Suprapubic skin (tissue), 4 donors: ENCODE data around the gene UBE3D. TPM values are rescaled to one million over a fixed set of nuclear protein-coding genes. Genes with fewer than 3 reads are reported as not detected.

Experiments
- DNase-seq, 2 donors: peaks; one replicate each; pipeline ENCODE4 v3.0.0-alpha.2; 2019; ENCODE audit warnings: low spot score in 2 of 2
- H3K27ac ChIP-seq: fragments of 200-600 bp; sonication (generic); one replicate; pipeline ENCODE4 v1.5.1; 2019
- H3K27me3 ChIP-seq: fragments of 200-600 bp; sonication (generic); one replicate; pipeline ENCODE4 v1.5.1; 2019
- H3K36me3 ChIP-seq: fragments of 200-600 bp; sonication (generic); one replicate; pipeline ENCODE4 v1.5.1; 2019
- H3K4me1 ChIP-seq: fragments of 200-600 bp; sonication (generic); one replicate; pipeline ENCODE4 v1.5.1; 2019
- H3K4me3 ChIP-seq: fragments of 200-600 bp; sonication (generic); one replicate; pipeline ENCODE4 v1.5.1; 2019; ENCODE audit warnings: mild to moderate bottlenecking
- H3K9me3 ChIP-seq: fragments of 200-600 bp; sonication (generic); one replicate; pipeline ENCODE4 v1.5.1; 2019
- EP300 ChIP-seq: sonication (generic); formaldehyde crosslinking; IDR thresholded peaks from one replicate; pipeline ENCODE4 v1.6.1; 2017; ENCODE audit warnings: antibody characterized with exemption
- POLR2A ChIP-seq, 2 donors: fragments of 450-650 bp; IDR thresholded peaks; one replicate each; pipeline ENCODE4 v1.6.1; 2017; ENCODE audit warnings: antibody characterized with exemption in 2 of 2, mild to moderate bottlenecking in 2 of 2, moderate library complexity in 2 of 2
- POLR2AphosphoS5 ChIP-seq, 3 donors: sonication (generic); formaldehyde crosslinking; IDR thresholded peaks; one replicate each; pipeline ENCODE4 v1.6.1; 2017; ENCODE audit warnings: antibody characterized with exemption in 3 of 3
- WGBS: methylation state at CpG from one replicate; pipeline ENCODE4 v1.1.5; 2018; 5-methylcytosine and 5-hydroxymethylcytosine counted together
- total RNA-seq, 4 donors: library from RNA; depleted of rRNA; stranded (reverse); fragments of >200 nt; gene quantifications; one replicate each; pipeline ENCODE4 v1.1.0, GENCODE V29; 2016
- TF ChIP-seq, protein P1 (sequence below), 2 donors: fragments of 200-600 bp in 1 of 2; fragments of 450-650 bp in 1 of 2; sonication (generic) in 1 of 2; IDR thresholded peaks; one replicate each; pipeline ENCODE4 v1.5.1; 2016 to 2019; ENCODE audit warnings: antibody characterized with exemption in 2 of 2, mild to moderate bottlenecking in 1 of 2, moderate library complexity in 1 of 2

The UBE3D gene
- total RNA-seq, 4 donors from 2014 or later = 7.2 to 11.7 (median 7.5) TPM

DNA sequence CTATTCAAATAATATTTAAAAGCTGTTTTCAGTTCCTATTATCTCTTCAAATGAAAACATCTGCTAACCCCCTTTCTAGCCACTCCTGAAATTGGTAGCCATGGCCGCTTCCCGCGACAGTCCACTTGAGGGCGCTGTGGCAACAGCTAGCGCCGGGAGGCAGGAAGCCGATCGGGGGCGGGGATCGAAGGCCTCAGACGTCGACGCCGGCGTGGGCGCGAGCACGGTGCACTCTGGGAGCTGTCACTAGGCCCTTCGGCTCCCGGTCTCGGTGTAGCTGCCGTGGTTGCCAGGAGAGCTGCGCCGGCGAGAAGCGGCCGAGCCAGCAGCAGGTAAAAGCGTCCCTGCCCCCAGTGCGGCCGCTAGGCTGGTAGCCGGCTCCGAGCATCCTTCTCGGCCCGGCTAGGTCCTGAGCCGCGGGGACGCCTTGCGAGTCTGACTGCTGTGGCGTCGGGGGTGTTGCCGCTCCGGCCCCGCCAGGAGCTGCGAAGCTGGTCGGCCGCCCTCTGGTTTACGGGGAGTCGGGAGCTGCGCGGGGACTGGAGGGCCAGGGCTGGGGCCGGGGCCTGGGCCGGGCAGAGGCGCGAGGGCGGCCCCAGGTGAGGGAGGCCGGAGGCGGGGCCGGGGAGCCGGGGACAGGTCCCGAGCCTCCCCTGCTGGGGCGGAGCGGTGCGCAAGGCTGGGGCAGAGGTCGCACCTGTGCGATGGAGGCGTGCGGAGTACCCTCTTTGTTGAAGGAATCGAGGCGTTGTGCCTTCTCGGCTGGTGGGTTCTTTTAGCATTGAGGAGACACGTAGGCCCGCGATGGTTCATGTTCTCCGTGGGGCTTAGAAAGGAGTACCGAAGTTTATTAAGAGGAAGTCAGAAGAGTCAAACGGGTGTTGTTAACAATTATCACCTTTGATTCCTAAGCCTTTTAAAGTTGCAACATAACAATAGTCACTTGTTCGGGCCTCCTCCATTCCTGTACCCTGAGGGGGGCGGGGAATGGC, 2.1 kb upstream of the UBE3D start, which contains the start of gene DOP1A:
Gene DOP1A, plus strand, starts transcription at position 224 of the 992 bp plus-strand sequence. CDS start 29,307 bp downstream, outside the sequence.
- H3K27ac ChIP-seq = peak within 1 kb of the TSS; percentile 91
- TF ChIP-seq EP300 (no peak), POLR2A (IDR thresholded peaks at IDR 0.05) (peak; percentile 3 to 18), POLR2AphosphoS5 (IDR thresholded peaks at IDR 0.05) (peak in 1 of 3 donors; percentile 78)
- TF ChIP-seq, protein P1, sequence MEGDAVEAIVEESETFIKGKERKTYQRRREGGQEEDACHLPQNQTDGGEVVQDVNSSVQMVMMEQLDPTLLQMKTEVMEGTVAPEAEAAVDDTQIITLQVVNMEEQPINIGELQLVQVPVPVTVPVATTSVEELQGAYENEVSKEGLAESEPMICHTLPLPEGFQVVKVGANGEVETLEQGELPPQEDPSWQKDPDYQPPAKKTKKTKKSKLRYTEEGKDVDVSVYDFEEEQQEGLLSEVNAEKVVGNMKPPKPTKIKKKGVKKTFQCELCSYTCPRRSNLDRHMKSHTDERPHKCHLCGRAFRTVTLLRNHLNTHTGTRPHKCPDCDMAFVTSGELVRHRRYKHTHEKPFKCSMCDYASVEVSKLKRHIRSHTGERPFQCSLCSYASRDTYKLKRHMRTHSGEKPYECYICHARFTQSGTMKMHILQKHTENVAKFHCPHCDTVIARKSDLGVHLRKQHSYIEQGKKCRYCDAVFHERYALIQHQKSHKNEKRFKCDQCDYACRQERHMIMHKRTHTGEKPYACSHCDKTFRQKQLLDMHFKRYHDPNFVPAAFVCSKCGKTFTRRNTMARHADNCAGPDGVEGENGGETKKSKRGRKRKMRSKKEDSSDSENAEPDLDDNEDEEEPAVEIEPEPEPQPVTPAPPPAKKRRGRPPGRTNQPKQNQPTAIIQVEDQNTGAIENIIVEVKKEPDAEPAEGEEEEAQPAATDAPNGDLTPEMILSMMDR (IDR thresholded peaks at IDR 0.05) = peak; percentile 92 to 98
- peak within 1 kb of the TSS; percentile 73 for H3K4me3 ChIP-seq
- DNase-seq = peak; percentile 97
- no peaks in the 10 kb centered on the region for H3K9me3 ChIP-seq
- WGBS = under 1% methylated on average over 36 of the region's 78 CpGs
- H3K36me3 ChIP-seq = no peaks in the 10 kb centered on the region
- peaks cover 57% of the 10 kb centered on the region for H3K4me1 ChIP-seq
- no peaks in the 10 kb centered on the region for H3K27me3 ChIP-seq

DNA sequence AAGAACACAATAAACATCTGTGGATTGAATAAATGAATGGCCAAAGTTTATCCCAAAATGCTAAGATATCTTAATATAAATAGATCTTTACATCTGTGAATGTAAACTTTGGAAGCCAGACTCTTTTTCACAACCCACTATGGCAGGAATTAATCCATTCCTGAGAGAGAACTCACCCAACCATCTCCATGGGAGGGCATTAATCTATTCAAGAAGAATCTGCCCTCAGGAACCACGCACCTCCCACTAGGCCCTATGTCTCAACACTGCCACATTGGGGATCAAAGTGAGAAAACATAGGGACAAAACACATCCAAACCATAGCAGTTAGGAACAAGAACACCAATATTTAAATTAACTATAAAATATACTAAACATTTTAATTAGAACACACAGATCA, 3.4 kb downstream of the UBE3D start:
- H3K4me1 ChIP-seq = peaks cover 14% of the 10 kb centered on the region
- H3K36me3 ChIP-seq = no peaks in the 10 kb centered on the region
- no peaks in the 10 kb centered on the region for H3K27me3 ChIP-seq
- no peak overlapping the region for H3K4me3 ChIP-seq
- 100% methylated on average over 1 of the region's 1 CpG for WGBS
- H3K27ac ChIP-seq = no peak overlapping the region
- no peak for TF ChIP-seq POLR2AphosphoS5 (IDR thresholded peaks at IDR 0.05)
- TF ChIP-seq, protein P1 (IDR thresholded peaks at IDR 0.05) = no peak
- no peak for TF ChIP-seq POLR2A (IDR thresholded peaks at IDR 0.05)
- TF ChIP-seq EP300 = no peak
- H3K9me3 ChIP-seq = no peaks in the 10 kb centered on the region
- no peak for DNase-seq

DNA sequence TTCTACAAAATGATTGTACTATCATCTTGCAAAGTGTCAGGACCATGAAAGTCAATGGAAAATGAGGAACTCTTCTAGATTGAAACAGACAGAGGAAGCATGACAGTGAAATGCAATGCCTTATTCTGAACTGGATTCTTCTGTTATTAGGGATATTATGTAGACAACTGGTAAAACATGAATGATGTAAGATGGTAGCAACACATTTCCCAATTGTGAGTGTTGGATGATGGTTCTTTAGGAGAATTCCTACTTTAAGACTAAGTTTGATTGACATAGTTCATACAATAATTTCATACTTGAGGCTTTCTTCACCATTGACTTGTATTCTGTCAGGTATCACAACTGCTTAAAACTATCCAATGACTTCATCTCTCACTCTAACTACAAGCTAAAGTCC, 4.5 kb downstream of the UBE3D start:
- peaks cover 14% of the 10 kb centered on the region for H3K4me1 ChIP-seq
- no peaks in the 10 kb centered on the region for H3K36me3 ChIP-seq
- no peaks in the 10 kb centered on the region for H3K27me3 ChIP-seq
- no peak overlapping the region for H3K4me3 ChIP-seq
- TF ChIP-seq, protein P1 (IDR thresholded peaks at IDR 0.05) = no peak
- TF ChIP-seq POLR2AphosphoS5 (IDR thresholded peaks at IDR 0.05) (no peak), POLR2A (IDR thresholded peaks at IDR 0.05) (no peak), EP300 (no peak)
- H3K9me3 ChIP-seq = no peaks in the 10 kb centered on the region
- H3K27ac ChIP-seq = no peak overlapping the region
- no peak for DNase-seq

DNA sequence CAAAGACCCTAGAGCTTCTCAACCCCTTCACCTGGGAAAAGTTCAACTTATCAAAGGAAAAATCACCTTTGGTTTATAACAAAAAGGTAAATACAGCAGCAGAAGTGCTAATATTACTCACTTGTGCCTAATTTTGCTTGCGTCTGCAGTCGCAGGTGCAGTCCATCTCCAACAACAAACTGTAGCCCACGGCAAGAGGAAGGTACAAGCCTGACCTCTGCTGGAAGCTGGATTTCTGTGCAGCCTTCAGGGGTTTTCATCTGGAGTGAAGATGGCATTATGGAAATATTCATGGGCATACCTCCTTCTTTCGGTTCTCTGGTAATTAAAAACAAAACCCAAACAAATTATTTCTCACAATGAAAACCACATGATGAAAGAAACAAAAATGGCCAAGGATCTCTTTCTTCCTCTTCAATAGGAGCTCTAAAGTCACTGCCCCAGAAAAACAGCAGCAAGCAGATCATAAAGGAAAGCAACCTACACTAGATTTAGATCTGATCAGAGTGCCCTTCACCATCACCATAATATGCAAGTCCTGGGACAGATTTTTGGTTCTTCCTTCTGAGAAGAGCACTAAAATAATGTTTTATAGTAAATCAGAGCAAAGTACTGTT, 7.8 kb downstream of the UBE3D start:
- no peak for DNase-seq
- 35% methylated on average over 4 of the region's 4 CpGs for WGBS
- H3K4me3 ChIP-seq = no peak overlapping the region
- no peak for TF ChIP-seq POLR2AphosphoS5 (IDR thresholded peaks at IDR 0.05)
- TF ChIP-seq, protein P1 (IDR thresholded peaks at IDR 0.05) = peak in 1 of 2 donors; percentile 39
- no peaks in the 10 kb centered on the region for H3K9me3 ChIP-seq
- H3K27ac ChIP-seq = no peak overlapping the region
- H3K36me3 ChIP-seq = no peaks in the 10 kb centered on the region
- no peaks in the 10 kb centered on the region for H3K4me1 ChIP-seq
- no peaks in the 10 kb centered on the region for H3K27me3 ChIP-seq
